OCI-LY7 (cell line): Measurements from ENCODE around the gene GRIK2. TPM values are rescaled to one million over a fixed set of nuclear protein-coding genes. Genes with fewer than 3 reads are reported as not detected.

Experiments used
- BruUV-seq: library from RNA; stranded (reverse); fragments of 400-500 nt; replicated peaks from 2 replicates; lab custom pipeline; 2021; lab: Mats Ljungman, UMichigan
- CTCF ChIA-PET: fragments of 300-600 bp; sonication (Branson Sonifier 250); formaldehyde crosslinking; loops from one replicate; lab custom pipeline; 2022; ENCODE audit warnings: antibody characterized with exemption; ENCODE audit not compliant: unreplicated experiment; lab: Charles Lee
- POLR2A ChIA-PET: fragments of 300-600 bp; sonication (Branson Sonifier 250); formaldehyde crosslinking; loops from one replicate; lab custom pipeline; 2022; ENCODE audit warnings: antibody characterized with exemption; lab: Charles Lee
- DNase-seq: peaks from one replicate; pipeline ENCODE4 v3.0.0-alpha.2; 2015; ENCODE audit warnings: low spot score
- H2AFZ ChIP-seq: fragments of 200-600 bp; sonication (generic), shearing (Covaris generic); 2 replicates; pipeline ENCODE4 v1.6.1; 2014; ENCODE audit warnings: mild to moderate bottlenecking, antibody characterized with exemption, low read length, moderate library complexity
- H3K27ac ChIP-seq: fragments of 200-600 bp; sonication (generic); 2 replicates; pipeline ENCODE4 v1.5.1; 2014; ENCODE audit warnings: mixed run types, low read depth, mild to moderate bottlenecking, moderate library complexity, low read length, inconsistent platforms; ENCODE audit not compliant: poor library complexity, severe bottlenecking
- H3K36me3 ChIP-seq: fragments of 200-600 bp; sonication (generic); 2 replicates; pipeline ENCODE4 v1.6.1; 2014; ENCODE audit warnings: mild to moderate bottlenecking, antibody characterized with exemption, low read length, moderate library complexity, mixed read lengths; ENCODE audit not compliant: insufficient read depth
- H3K4me1 ChIP-seq: fragments of 200-600 bp; sonication (generic); 2 replicates; pipeline ENCODE4 v1.5.1; 2014; ENCODE audit warnings: mild to moderate bottlenecking, low read length; ENCODE audit not compliant: insufficient read depth, poor library complexity, severe bottlenecking
- H3K4me2 ChIP-seq: fragments of 200-600 bp; sonication (generic); 2 replicates; pipeline ENCODE4 v1.6.1; 2014; ENCODE audit warnings: mild to moderate bottlenecking, low read length
- H3K4me3 ChIP-seq: fragments of 200-600 bp; sonication (generic); 2 replicates; pipeline ENCODE4 v1.5.1; 2014; ENCODE audit warnings: mild to moderate bottlenecking, low read depth, low read length; ENCODE audit not compliant: poor library complexity, severe bottlenecking
- H3K79me2 ChIP-seq: fragments of 200-600 bp; sonication (generic); 2 replicates; pipeline ENCODE4 v1.6.1; 2016; ENCODE audit warnings: low read depth, mild to moderate bottlenecking, low read length, moderate library complexity, mixed read lengths; ENCODE audit not compliant: insufficient read depth
- H3K9me2 ChIP-seq: fragments of 200-600 bp; sonication (generic); 2 replicates; pipeline ENCODE4 v1.6.1; 2016; ENCODE audit warnings: mild to moderate bottlenecking, low read length, mixed read lengths; ENCODE audit not compliant: insufficient read depth
- H3K9me3 ChIP-seq: fragments of 200-600 bp; sonication (generic); 2 replicates; pipeline ENCODE4 v1.6.1; 2014; ENCODE audit warnings: mild to moderate bottlenecking, mixed run types, low read length, mixed read lengths
- H4K20me1 ChIP-seq: fragments of 200-600 bp; sonication (generic); 2 replicates; pipeline ENCODE4 v1.6.1; 2014; ENCODE audit warnings: mild to moderate bottlenecking, antibody characterized with exemption, low read length, moderate library complexity, mixed read lengths; ENCODE audit not compliant: insufficient read depth
- CTCF ChIP-seq: fragments of 200-600 bp; sonication (generic); conservative IDR thresholded peaks from 2 replicates; pipeline ENCODE4 v1.5.1; 2014; ENCODE audit warnings: mild to moderate bottlenecking, antibody characterized with exemption, low read length, moderate library complexity, mixed read lengths
- EZH2phosphoT487 ChIP-seq: fragments of 200-600 bp; sonication (generic); IDR thresholded peaks from 2 replicates; pipeline ENCODE4 v1.6.1; 2018; ENCODE audit warnings: low read depth, borderline replicate concordance, mild to moderate bottlenecking, mixed run types, antibody characterized with exemption, low read length, moderate library complexity, mixed read lengths
- intact Hi-C: fragments of 100-400 bp; cut with micrococcal nuclease; formaldehyde crosslinking; loops from one replicate; pipeline ENCODE4 v1.10.0; 2022; ENCODE audit not compliant: unreplicated experiment
- total RNA-seq, 2 experiments: library from RNA; depleted of rRNA in 1 of 2; stranded (reverse); fragments of >200 nt in 1 of 2; shearing (Covaris generic) in 1 of 2; gene quantifications; 2 replicates each; pipeline ENCODE4 v1.2.3, GENCODE V29; 2014 to 2022

GRIK2 gene
- total RNA-seq, 2 experiments from 2014 or later = not detected

DNA sequence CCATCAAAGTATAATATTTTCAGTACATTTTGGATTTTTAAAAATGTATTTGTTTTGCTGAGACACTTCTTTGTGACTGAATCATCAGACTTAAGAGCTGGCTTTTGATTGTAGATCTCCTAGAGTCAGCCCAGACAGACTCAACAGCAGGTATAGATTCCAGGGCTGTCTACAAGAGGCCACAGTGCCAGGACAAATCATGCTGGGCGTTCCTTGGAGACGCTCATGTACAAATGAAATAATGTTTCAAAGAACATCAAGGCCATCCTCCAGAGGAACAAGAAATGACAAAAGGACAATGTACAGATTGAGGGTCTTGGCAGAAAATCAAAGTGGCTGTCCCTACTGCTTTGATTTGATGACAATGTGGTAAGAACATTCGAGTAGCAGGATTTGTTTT, 369.3 kb downstream of the GRIK2 start:
- BruUV-seq = no TSS peak
- ChIA-PET POLR2A (no interaction called here), CTCF (no interaction called here)
- Histone ChIP-seq H3K9me3 (no peaks in the 10 kb centered on the region), H3K9me2 (no peaks in the 10 kb centered on the region), H3K36me3 (no peaks in the 10 kb centered on the region), H3K4me3 (no peak overlapping the region), H3K4me1 (no peaks in the 10 kb centered on the region), H3K79me2 (no peaks in the 10 kb centered on the region), H2AFZ (no peak overlapping the region), H3K27ac (no peak overlapping the region), H4K20me1 (no peaks in the 10 kb centered on the region), H3K4me2 (no peak overlapping the region)
- no peak for TF ChIP-seq EZH2phosphoT487
- no peak for TF ChIP-seq CTCF
- no peak for DNase-seq
- intact Hi-C loops = no loop called here

DNA sequence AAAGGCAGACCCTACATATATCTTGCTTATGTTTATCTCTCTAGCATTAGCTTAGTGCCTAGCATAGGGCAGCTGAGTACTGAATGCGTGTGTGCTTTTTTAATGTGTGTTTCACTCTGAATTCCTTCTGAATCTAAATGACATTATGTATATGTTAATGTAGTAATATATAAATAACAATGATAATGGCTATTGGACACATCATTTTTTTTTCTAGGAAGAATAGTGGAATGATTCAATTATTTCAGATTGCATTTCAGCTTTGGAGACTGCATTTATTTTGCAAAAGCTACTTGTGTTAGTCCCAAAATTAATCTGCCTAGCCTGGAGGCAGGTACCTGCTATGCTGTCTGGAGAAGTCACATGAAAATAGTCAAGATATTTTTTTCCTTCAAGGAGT, 371.8 kb downstream of the GRIK2 start:
- CTCF ChIA-PET = no interaction called here
- no peaks in the 10 kb centered on the region for H4K20me1 ChIP-seq
- no peaks in the 10 kb centered on the region for H3K9me3 ChIP-seq
- no peak for DNase-seq
- no peak overlapping the region for H3K4me3 ChIP-seq
- H2AFZ ChIP-seq = no peak overlapping the region
- H3K4me1 ChIP-seq = no peaks in the 10 kb centered on the region
- POLR2A ChIA-PET = no interaction called here
- no peak for TF ChIP-seq EZH2phosphoT487
- no peak for TF ChIP-seq CTCF
- no peak overlapping the region for H3K27ac ChIP-seq
- H3K79me2 ChIP-seq = no peaks in the 10 kb centered on the region
- H3K9me2 ChIP-seq = no peaks in the 10 kb centered on the region
- no peaks in the 10 kb centered on the region for H3K36me3 ChIP-seq
- BruUV-seq = no TSS peak
- intact Hi-C loops = no loop called here
- H3K4me2 ChIP-seq = no peak overlapping the region

DNA sequence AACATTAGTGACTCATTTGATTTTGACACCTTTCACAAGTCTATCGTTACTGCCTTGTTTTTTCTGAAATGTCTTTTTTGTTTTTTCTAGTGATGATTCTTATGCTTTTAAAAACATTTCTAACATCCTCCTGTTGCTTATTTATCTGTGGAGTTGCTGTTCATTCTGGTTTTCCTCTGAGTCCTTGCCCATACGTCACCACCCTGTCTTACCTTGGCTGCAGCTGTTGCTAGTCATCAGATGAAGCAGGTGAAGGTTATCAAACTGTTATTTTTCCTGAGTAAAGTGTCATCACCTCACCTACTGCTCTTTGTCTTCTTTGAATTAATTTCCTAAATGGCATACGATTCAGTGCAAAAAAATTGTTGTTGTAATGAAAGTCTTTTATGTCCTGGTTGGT, 376.6 kb downstream of the GRIK2 start:
- Histone ChIP-seq H2AFZ (no peak overlapping the region), H3K4me3 (no peak overlapping the region), H3K4me2 (no peak overlapping the region), H3K27ac (no peak overlapping the region), H3K9me3 (no peaks in the 10 kb centered on the region), H3K79me2 (no peaks in the 10 kb centered on the region), H3K36me3 (no peaks in the 10 kb centered on the region), H3K9me2 (no peaks in the 10 kb centered on the region), H3K4me1 (no peaks in the 10 kb centered on the region), H4K20me1 (no peaks in the 10 kb centered on the region)
- CTCF ChIA-PET = no interaction called here
- POLR2A ChIA-PET = no interaction called here
- intact Hi-C loops = no loop called here
- BruUV-seq = no TSS peak
- no peak for DNase-seq
- TF ChIP-seq EZH2phosphoT487 (no peak), CTCF (no peak)
